ENCODE data around the gene SLC17A2.

Gene SLC17A2

GRCh38 chr6:25882051-25882496 is 48.4 kb downstream of the SLC17A2 start:
- DNase-seq: no peak

- no peak for DNase-seq
Observed at GRCh38 chr6:25880601-25881000, 49.9 kb downstream of the SLC17A2 start.

DNA sequence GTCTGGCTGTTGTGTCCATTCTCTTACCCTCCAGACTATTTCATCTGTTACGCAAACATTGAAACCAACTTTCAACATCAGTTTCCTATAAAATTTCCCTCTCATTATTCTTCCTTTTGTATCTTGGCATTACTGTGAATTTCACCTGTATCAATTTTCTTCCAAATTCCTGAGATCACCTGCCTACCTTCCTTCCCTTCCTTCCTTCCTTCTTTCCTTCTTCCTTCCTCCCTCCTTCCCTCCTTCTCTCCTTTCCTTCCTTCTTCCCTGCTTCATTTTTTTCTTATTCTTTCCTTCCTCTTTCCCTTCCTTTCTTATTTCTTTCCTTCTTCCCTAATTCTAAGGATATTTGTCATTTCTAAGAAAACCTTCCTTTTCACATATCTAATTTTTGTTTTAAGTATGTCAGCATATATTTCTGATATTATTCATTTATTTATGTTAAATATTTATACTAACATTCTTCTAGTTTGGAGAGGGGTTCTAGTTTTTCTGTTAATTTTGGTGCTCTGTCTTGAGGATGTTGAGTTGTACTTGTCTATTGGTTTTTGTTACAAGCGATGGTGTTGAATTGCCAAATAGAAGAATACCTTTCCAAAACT is 51.7 kb downstream of the SLC17A2 start:
- DNase-seq: no peak

- DNase-seq: no peak
Observed at GRCh38 chr6:25875926-25876602, 54.4 kb downstream of the SLC17A2 start.

GRCh38 chr6:25875563-25875905 is 55.0 kb downstream of the SLC17A2 start:
- no peak for DNase-seq

DNA sequence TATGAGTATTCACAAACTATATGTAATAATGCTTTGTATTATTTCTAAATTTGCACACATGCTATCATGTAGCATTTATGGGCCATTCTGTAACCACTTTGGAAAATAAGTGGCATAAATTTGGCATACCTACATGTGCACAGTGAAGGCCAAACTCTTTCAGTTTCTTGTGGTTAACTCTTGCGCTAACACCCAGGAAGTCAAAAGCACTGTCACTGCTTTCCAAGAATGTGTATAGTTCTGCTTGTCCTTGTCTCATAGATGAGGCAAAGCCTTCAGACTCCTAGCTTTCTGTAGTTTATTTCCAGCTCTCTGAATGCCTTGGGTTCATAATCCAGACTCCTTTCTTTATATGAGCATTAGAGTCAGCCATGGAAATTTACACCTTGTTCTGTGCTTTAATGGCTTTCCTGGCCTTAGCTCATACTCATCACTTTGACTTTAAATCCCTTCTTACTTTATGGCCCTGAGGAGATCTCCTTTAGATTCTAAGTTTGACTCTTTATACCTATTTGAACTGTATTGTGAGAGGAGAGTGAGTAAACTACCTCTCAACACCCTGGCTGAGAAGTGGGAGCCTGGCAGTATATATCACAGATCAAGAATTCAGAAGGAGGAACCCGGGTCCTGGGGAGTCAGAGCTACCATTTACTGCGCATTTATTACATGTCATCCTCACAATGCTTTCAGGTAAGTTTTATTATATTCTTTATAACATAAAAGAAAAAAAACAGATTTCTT is 55.5 kb downstream of the SLC17A2 start:
- no peak for DNase-seq

DNA sequence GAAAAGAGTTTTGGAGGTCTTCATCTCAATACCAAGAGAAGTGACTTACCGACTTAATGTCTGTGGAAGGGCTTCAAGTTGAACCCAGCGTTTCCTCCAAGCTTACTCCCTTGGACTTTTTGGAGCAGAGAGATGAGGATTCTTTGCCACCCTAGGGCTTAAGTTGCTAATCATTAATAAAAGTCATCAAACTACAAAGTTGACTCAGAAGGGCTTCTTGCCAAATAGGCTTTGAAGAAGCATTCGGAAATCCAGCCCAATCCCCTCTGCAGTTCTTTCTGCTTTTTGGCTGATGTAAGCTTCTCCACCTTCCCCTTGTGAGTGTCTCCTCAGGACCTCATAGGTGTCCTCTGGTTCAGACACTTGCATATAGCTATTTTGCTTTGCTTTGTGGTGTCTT is 56.4 kb downstream of the SLC17A2 start, which contains the start of gene SLC17A3:
Gene SLC17A3, minus strand, starts transcription at position 126 of the 400 bp plus-strand sequence. CDS start 5,856 bp downstream, outside the sequence.
- no peak for DNase-seq

- DNase-seq: no peak
Observed at GRCh38 chr6:25872814-25873213, 57.7 kb downstream of the SLC17A2 start.

DNA sequence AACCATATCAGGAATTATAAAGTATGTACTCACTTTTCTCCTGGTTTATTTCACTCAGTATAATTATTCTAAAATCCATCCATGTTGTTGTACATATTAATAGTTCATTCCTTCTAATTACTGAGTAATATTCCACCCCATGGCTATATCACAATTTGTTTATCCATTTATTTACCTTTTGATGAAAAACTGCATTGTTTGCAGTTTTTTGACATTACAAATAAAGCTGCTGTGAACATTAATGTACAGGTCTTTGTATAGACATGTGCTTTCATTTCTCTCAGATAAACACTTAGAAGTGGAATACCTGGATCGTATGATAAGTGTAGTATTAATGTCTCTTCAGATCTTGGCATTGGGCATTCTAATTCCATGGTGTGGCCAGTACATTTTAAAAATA is 60.7 kb downstream of the SLC17A2 start:
- no peak for DNase-seq

GRCh38 chr6:25868436-25869183 is 61.9 kb downstream of the SLC17A2 start:
- no peak for DNase-seq

- no peak for DNase-seq
Observed at GRCh38 chr6:25866011-25866410, 64.5 kb downstream of the SLC17A2 start.

GRCh38 chr6:25863360-25863759 is 67.1 kb downstream of the SLC17A2 start:
- no peak for DNase-seq
